H4 (cell line): ENCODE measurements around the gene MMGT1. TPM values are rescaled to one million over a fixed set of nuclear protein-coding genes. Genes with fewer than 3 reads are reported as not detected.

Experiments
- DNase-seq: peaks from one replicate; pipeline ENCODE4 v3.0.0-alpha.2; 2015; ENCODE audit warnings: low spot score
- total RNA-seq: library from RNA; depleted of rRNA; stranded (reverse); fragments of >200 nt; shearing (Covaris generic); gene quantifications from 2 replicates; pipeline ENCODE4 v1.2.3, GENCODE V29; 2014; rRNA removed

The MMGT1 gene
- 24.9 and 32.4 TPM in 2 replicates for total RNA-seq

GRCh38 chrX:135973548-135974278 is at the start of gene MMGT1:
TSS of gene MMGT1 (minus strand) at chrX:135973988. CDS start at chrX:135973675, 313 bp downstream.
- DNase-seq, result peak; percentile 68

GRCh38 chrX:136021903-136022302 is 48.1 kb upstream of the MMGT1 start:
- no peak for DNase-seq

- DNase-seq, result no peak
Measured at GRCh38 chrX:136021160-136021559, 47.4 kb upstream of the MMGT1 start.

- DNase-seq, result no peak
Measured at GRCh38 chrX:136019226-136019625, 45.4 kb upstream of the MMGT1 start.

GRCh38 chrX:136016881-136017280 is 43.1 kb upstream of the MMGT1 start:
- DNase-seq, result no peak

GRCh38 chrX:136015016-136015415 is 41.2 kb upstream of the MMGT1 start:
- no peak for DNase-seq

- no peak for DNase-seq
Measured at GRCh38 chrX:135988245-135988644, 14.5 kb upstream of the MMGT1 start.

- no peak for DNase-seq
Measured at GRCh38 chrX:135985973-135986310, 12.2 kb upstream of the MMGT1 start.

GRCh38 chrX:135985157-135985972 is 11.6 kb upstream of the MMGT1 start, which contains the start of gene SLC9A6:
TSS of gene SLC9A6 (plus strand) at chrX:135985435. CDS start at chrX:135985659, 224 bp downstream.
- DNase-seq, result peak; percentile 26

- no peak for DNase-seq
Measured at GRCh38 chrX:135984791-135985156, 11.0 kb upstream of the MMGT1 start.

- no peak for DNase-seq
Measured at GRCh38 chrX:135984256-135984655, 10.5 kb upstream of the MMGT1 start.

GRCh38 chrX:135982860-135983259 is 9.1 kb upstream of the MMGT1 start:
- no peak for DNase-seq

- no peak for DNase-seq
Measured at GRCh38 chrX:135981668-135982067, 7.9 kb upstream of the MMGT1 start.

- no peak for DNase-seq
Measured at GRCh38 chrX:135981010-135981409, 7.2 kb upstream of the MMGT1 start.

GRCh38 chrX:135977611-135978010 is 3.8 kb upstream of the MMGT1 start:
- DNase-seq, result peak; percentile 40

GRCh38 chrX:135975421-135975820 is 1.6 kb upstream of the MMGT1 start:
- DNase-seq, result no peak

- no peak for DNase-seq
Measured at GRCh38 chrX:135974279-135974856, 580 bp upstream of the MMGT1 start.

- no peak for DNase-seq
Measured at GRCh38 chrX:135973025-135973547, 702 bp downstream of the MMGT1 start.

GRCh38 chrX:135951291-135951690 is 22.5 kb downstream of the MMGT1 start:
- DNase-seq, result no peak

GRCh38 chrX:135944486-135944885 is 29.3 kb downstream of the MMGT1 start:
- DNase-seq, result no peak

GRCh38 chrX:135931644-135932487 is 41.9 kb downstream of the MMGT1 start:
- DNase-seq, result peak; percentile 12

GRCh38 chrX:135927897-135928296 is 45.9 kb downstream of the MMGT1 start:
- no peak for DNase-seq
